HEK293 (cell line): ENCODE data around the gene COX6A2.

Source experiments
- CTCF ChIA-PET: fragments of 350-600 bp; formaldehyde crosslinking; extraction: SDS; loops from one replicate; lab custom pipeline; 2021; ENCODE audit warnings: antibody characterized with exemption; lab: Yijun Ruan, JAX
- POLR2A ChIA-PET: fragments of 300-600 bp; formaldehyde crosslinking; extraction: SDS; loops from one replicate; lab custom pipeline; 2020; ENCODE audit warnings: antibody characterized with exemption, inconsistent platforms; lab: Yijun Ruan, JAX
- H3K27ac ChIP-seq: fragments of 200-500 bp; sonication (Bioruptor generic); 2 replicates; pipeline ENCODE4 v1.5.1; 2014; ENCODE audit warnings: low read depth, low read length, control low read depth, inconsistent platforms; ENCODE audit errors: extremely low read depth
- H3K36me3 ChIP-seq, 2 experiments: fragments of 200-500 bp in 1 of 2; sonication (Bioruptor generic) in 1 of 2; 1 replicate in 1 of 2; 2 replicates in 1 of 2; pipeline ENCODE4 v1.5.1; 2014 to 2017; ENCODE audit warnings: inconsistent platforms in 2 of 2, low read length in 2 of 2; ENCODE audit not compliant: control insufficient read depth in 2 of 2, insufficient read depth in 1 of 2
- H3K4me1 ChIP-seq: fragments of 200-500 bp; sonication (Bioruptor generic); 2 replicates; pipeline ENCODE4 v1.5.1; 2014; ENCODE audit warnings: mild to moderate bottlenecking, low read length, inconsistent platforms; ENCODE audit not compliant: control insufficient read depth, insufficient read depth
- H3K4me3 ChIP-seq: 2 replicates; pipeline ENCODE4 v1.5.1; 2011; ENCODE audit warnings: low read depth, mild to moderate bottlenecking, control low read depth, low read length, moderate library complexity
- H3K9me3 ChIP-seq: fragments of 200-500 bp; sonication (Bioruptor generic); 2 replicates; pipeline ENCODE4 v1.5.1; 2014; ENCODE audit warnings: low read depth, low read length, inconsistent platforms; ENCODE audit not compliant: control insufficient read depth, insufficient read depth
- GLI2 ChIP-seq: fragments of 450-650 bp; formaldehyde crosslinking; IDR thresholded peaks from 2 replicates; pipeline ENCODE4; 2017; ENCODE audit warnings: missing biosample characterization, missing genetic modification characterization, low read depth, borderline replicate concordance
- GLIS1 ChIP-seq: fragments of 450-650 bp; formaldehyde crosslinking; IDR thresholded peaks from 2 replicates; pipeline ENCODE4 v1.5.1; 2016; ENCODE audit warnings: missing biosample characterization, missing genetic modification characterization
- PBX3 ChIP-seq: sonication (generic); formaldehyde crosslinking; IDR thresholded peaks from 2 replicates; pipeline ENCODE4 v1.8.1; 2022; ENCODE audit warnings: mild to moderate bottlenecking, moderate library complexity, missing genetic modification reagents
- PRDM6 ChIP-seq: fragments of 450-650 bp; formaldehyde crosslinking; IDR thresholded peaks from 2 replicates; pipeline ENCODE4 v1.5.1; 2017; ENCODE audit warnings: missing biosample characterization, missing genetic modification characterization
- SCRT2 ChIP-seq: fragments of 450-650 bp; formaldehyde crosslinking; IDR thresholded peaks from 2 replicates; pipeline ENCODE4 v1.5.1; 2016; ENCODE audit warnings: missing biosample characterization, missing genetic modification characterization
- TCF7L2 ChIP-seq: IDR thresholded peaks from 2 replicates; pipeline ENCODE4 v1.6.1; 2011; ENCODE audit warnings: low read depth, mild to moderate bottlenecking, inconsistent platforms, low read length, moderate library complexity, borderline replicate concordance
- TSHZ1 ChIP-seq: fragments of 450-650 bp; formaldehyde crosslinking; IDR thresholded peaks from 2 replicates; pipeline ENCODE4 v1.5.1; 2016; ENCODE audit warnings: missing biosample characterization, missing genetic modification characterization, borderline replicate concordance
- YY2 ChIP-seq: fragments of 450-650 bp; formaldehyde crosslinking; IDR thresholded peaks from 2 replicates; pipeline ENCODE4 v1.5.1; 2016; ENCODE audit warnings: missing biosample characterization, missing genetic modification characterization
- ZBTB21 ChIP-seq: fragments of 450-650 bp; formaldehyde crosslinking; IDR thresholded peaks from 2 replicates; pipeline ENCODE4 v1.5.1; 2017; ENCODE audit warnings: missing biosample characterization, missing genetic modification characterization
- ZFP3 ChIP-seq: fragments of 450-650 bp; formaldehyde crosslinking; IDR thresholded peaks from 2 replicates; pipeline ENCODE4 v1.5.1; 2016; ENCODE audit warnings: low read depth, missing biosample characterization, missing genetic modification characterization
- ZNF133 ChIP-seq: fragments of 450-650 bp; formaldehyde crosslinking; IDR thresholded peaks from 2 replicates; pipeline ENCODE4 v1.5.1; 2016; ENCODE audit warnings: missing biosample characterization, missing genetic modification characterization
- ZNF2 ChIP-seq: fragments of 450-650 bp; formaldehyde crosslinking; IDR thresholded peaks from 2 replicates; pipeline ENCODE4 v1.5.1; 2016; ENCODE audit warnings: missing biosample characterization, missing genetic modification characterization
- ZNF23 ChIP-seq: fragments of 450-650 bp; formaldehyde crosslinking; IDR thresholded peaks from 2 replicates; pipeline ENCODE4 v1.5.1; 2016; ENCODE audit warnings: missing biosample characterization, missing genetic modification characterization, borderline replicate concordance
- ZNF274 ChIP-seq, 2 experiments: fragments of 200-500 bp in 1 of 2; fragments of 450-650 bp in 1 of 2; sonication (Bioruptor generic) in 1 of 2; formaldehyde crosslinking in 1 of 2; IDR thresholded peaks; 2 replicates each; pipeline versions ENCODE4 v1.5.1 to v1.6.1; 2014 to 2016; ENCODE audit warnings: borderline replicate concordance in 1 of 2, inconsistent platforms in 1 of 2, low read length in 1 of 2, missing biosample characterization in 1 of 2, missing genetic modification characterization in 1 of 2
- ZNF433 ChIP-seq: fragments of 450-650 bp; formaldehyde crosslinking; IDR thresholded peaks from 2 replicates; pipeline ENCODE4 v1.5.1; 2016; ENCODE audit warnings: missing biosample characterization, missing genetic modification characterization, low read depth
- ZNF510 ChIP-seq: fragments of 450-650 bp; formaldehyde crosslinking; IDR thresholded peaks from 2 replicates; pipeline ENCODE4 v1.5.1; 2018; ENCODE audit warnings: mild to moderate bottlenecking, missing genetic modification characterization, missing biosample characterization; ENCODE audit not compliant: insufficient replicate concordance
- ZNF624 ChIP-seq: fragments of 450-650 bp; formaldehyde crosslinking; IDR thresholded peaks from 2 replicates; pipeline ENCODE4 v1.5.1; 2017; ENCODE audit warnings: missing biosample characterization, missing genetic modification characterization
- ZNF639 ChIP-seq: fragments of 450-650 bp; formaldehyde crosslinking; IDR thresholded peaks from 2 replicates; pipeline ENCODE4 v1.5.1; 2016; ENCODE audit warnings: missing biosample characterization, missing genetic modification characterization
- ZNF654 ChIP-seq: fragments of 450-650 bp; formaldehyde crosslinking; IDR thresholded peaks from 2 replicates; pipeline ENCODE4 v1.5.1; 2016; ENCODE audit warnings: low read depth, missing biosample characterization, missing genetic modification characterization
- ZSCAN23 ChIP-seq: fragments of 450-650 bp; formaldehyde crosslinking; IDR thresholded peaks from 2 replicates; pipeline ENCODE4 v1.5.1; 2016; ENCODE audit warnings: missing biosample characterization, missing genetic modification characterization

The COX6A2 gene

GRCh38 chr16:31429314-31429713, 1.2 kb upstream of the COX6A2 start:
- ChIA-PET POLR2A (interaction anchor here (1.2 kb wide), 1 partner anchor 26 kb away, joined by 3 read pairs; no protein-coding TSS in a partner anchor), CTCF (interaction anchor here (1.1 kb wide), 1 partner anchor 13 kb away, joined by 6 read pairs; the partner anchor contains the start of gene ZNF843)
- no peak for TF ChIP-seq YY2
- no peak for TF ChIP-seq TCF7L2
- Histone ChIP-seq H3K4me3 (no peak overlapping the region), H3K27ac (no peak overlapping the region), H3K36me3 (no peaks in the 10 kb centered on the region), H3K9me3 (no peaks in the 10 kb centered on the region), H3K4me1 (no peaks in the 10 kb centered on the region)

- Histone ChIP-seq H3K4me3 (no peak overlapping the region), H3K36me3 (no peaks in the 10 kb centered on the region), H3K9me3 (no peaks in the 10 kb centered on the region), H3K27ac (no peak overlapping the region), H3K4me1 (no peaks in the 10 kb centered on the region)
- ChIA-PET POLR2A (interaction anchor here (1.2 to 1.5 kb wide), 2 partner anchors 27 to 43 kb away, joined by 3 to 4 read pairs; no protein-coding TSS in a partner anchor), CTCF (interaction anchor here (0.6 kb wide), 1 partner anchor 46 kb away, joined by 3 read pairs; no protein-coding TSS in a partner anchor)
- no peak for TF ChIP-seq ZNF274 (IDR thresholded peaks at IDR 0.05; ENCODE audit: low read length)
- TF ChIP-seq ZNF274 (tag by site-specific recombination; IDR thresholded peaks at IDR 0.05; ENCODE audit: borderline replicate concordance): no peak
- TF ChIP-seq PBX3 (CRISPR knock-in tag): no peak
- TF ChIP-seq ZNF133: no peak
- no peak for TF ChIP-seq GLI2 (tag by site-specific recombination)
- TF ChIP-seq ZBTB21: no peak
- no peak for TF ChIP-seq TSHZ1 (tag by site-specific recombination)
- TF ChIP-seq ZNF433: no peak
- TF ChIP-seq ZNF2 (tag by site-specific recombination): no peak
- no peak for TF ChIP-seq SCRT2
- no peak for TF ChIP-seq ZSCAN23
Measured at GRCh38 chr16:31428638-31429247, 583 bp upstream of the COX6A2 start.

- Histone ChIP-seq H3K4me1 (no peaks in the 10 kb centered on the region), H3K27ac (no peak overlapping the region), H3K9me3 (no peaks in the 10 kb centered on the region), H3K36me3 (no peaks in the 10 kb centered on the region), H3K4me3 (no peak overlapping the region)
- ChIA-PET POLR2A (interaction anchor here (0.7 to 1.5 kb wide), 4 partner anchors 28 to 222 kb away, joined by 3 to 4 read pairs (median 4); no protein-coding TSS in a partner anchor), CTCF (no interaction called here)
- TF ChIP-seq ZNF510 (no peak), ZNF624 (tag by site-specific recombination) (no peak), ZNF639 (tag by site-specific recombination) (no peak), GLIS1 (tag by site-specific recombination) (no peak), ZNF23 (tag by site-specific recombination) (no peak), PRDM6 (tag by site-specific recombination) (no peak), ZNF654 (tag by site-specific recombination) (no peak), ZFP3 (tag by site-specific recombination) (no peak)
Measured at GRCh38 chr16:31427441-31428278, 500 bp downstream of the COX6A2 start.
